CD14-positive monocyte (primary cell): ENCODE measurements around the gene ZDHHC13. TPM values are rescaled to one million over a fixed set of nuclear protein-coding genes. Genes with fewer than 3 reads are reported as not detected.

Experiments used
- DNase-seq, 3 donors: peaks; one replicate each; pipeline ENCODE4 v3.0.0-alpha.2; 2011 to 2022
- H2AFZ ChIP-seq: 2 replicates; pipeline ENCODE4 v1.6.0; 2012; ENCODE audit warnings: mild to moderate bottlenecking, low read depth, low read length, inconsistent platforms; ENCODE audit not compliant: insufficient read depth, poor library complexity, severe bottlenecking
- H3K27ac ChIP-seq, 2 donors: 1 replicate in 1 of 2; 2 replicates in 1 of 2; pipeline ENCODE4 v1.5.1; 2012 to 2013; ENCODE audit warnings: low read length in 2 of 2, control low read depth in 1 of 2, inconsistent platforms in 1 of 2, low read depth in 1 of 2, mild to moderate bottlenecking in 1 of 2
- H3K27me3 ChIP-seq, 2 donors: one replicate each; pipeline versions ENCODE4 v1.6.0 to v1.6.1; 2011 to 2013; ENCODE audit warnings: low read length in 2 of 2; ENCODE audit not compliant: control insufficient read depth in 2 of 2, insufficient read depth in 2 of 2
- H3K36me3 ChIP-seq, 2 donors: replicated peaks in 1 of 2; 1 replicate in 1 of 2; 2 replicates in 1 of 2; pipeline versions ENCODE4 v1.5.1 to v1.6.1; 2012 to 2013; ENCODE audit warnings: low read length in 2 of 2, control low read depth in 1 of 2, inconsistent platforms in 1 of 2, mild to moderate bottlenecking in 1 of 2; ENCODE audit not compliant: insufficient read depth in 2 of 2, control insufficient read depth in 1 of 2
- H3K4me1 ChIP-seq, 2 donors: 1 replicate in 1 of 2; 2 replicates in 1 of 2; pipeline versions ENCODE4 v1.5.1 to v1.6.1; 2012 to 2013; ENCODE audit warnings: low read length in 2 of 2, control low read depth in 1 of 2, inconsistent platforms in 1 of 2, mild to moderate bottlenecking in 1 of 2, moderate library complexity in 1 of 2; ENCODE audit not compliant: insufficient read depth in 2 of 2, control insufficient read depth in 1 of 2
- H3K4me2 ChIP-seq: replicated peaks from 2 replicates; pipeline ENCODE3; 2012; ENCODE audit warnings: low read length, moderate library complexity, mild to moderate bottlenecking; ENCODE audit not compliant: poor library complexity, severe bottlenecking; ENCODE audit errors: extremely low read depth
- H3K4me3 ChIP-seq, 3 experiments: fragments of 200-600 bp in 1 of 3; sonication (generic) in 1 of 3; replicated peaks in 1 of 3; 1 replicate in 2 of 3; 2 replicates in 1 of 3; pipeline ENCODE4 v1.5.1; 2011 to 2013; ENCODE audit warnings: low read length in 3 of 3, mild to moderate bottlenecking in 3 of 3, control low read depth in 2 of 3, low read depth in 2 of 3, inconsistent platforms in 1 of 3, moderate library complexity in 1 of 3
- H3K79me2 ChIP-seq: 2 replicates; pipeline ENCODE4 v1.6.0; 2012; ENCODE audit warnings: mild to moderate bottlenecking, control low read depth, inconsistent platforms, low read length, moderate library complexity; ENCODE audit not compliant: insufficient read depth
- H3K9ac ChIP-seq: 2 replicates; pipeline ENCODE4 v1.6.0; 2017; ENCODE audit warnings: low read length, mild to moderate bottlenecking; ENCODE audit not compliant: insufficient read depth, poor library complexity, severe bottlenecking
- H3K9me3 ChIP-seq, 2 donors: replicated peaks in 1 of 2; 1 replicate in 1 of 2; 2 replicates in 1 of 2; pipeline versions ENCODE4 v1.5.1 to v1.6.1; 2012 to 2013; ENCODE audit warnings: low read length in 2 of 2, control low read depth in 1 of 2; ENCODE audit not compliant: control insufficient read depth in 1 of 2, insufficient read depth in 1 of 2
- H4K20me1 ChIP-seq: 2 replicates; pipeline ENCODE4 v1.6.0; 2012; ENCODE audit warnings: mild to moderate bottlenecking, low read length, control low read depth, moderate library complexity; ENCODE audit not compliant: insufficient read depth
- H3K27ac Mint-ChIP-seq, 7 donors: one replicate each; pipeline ENCODE4 v1.8.0; 2020; ENCODE audit warnings: mild to moderate bottlenecking in 7 of 7, mixed read lengths in 7 of 7, moderate library complexity in 6 of 7, inconsistent platforms in 2 of 7
- H3K27me3 Mint-ChIP-seq, 3 donors: one replicate each; pipeline ENCODE4 v1.8.0; 2021 to 2022; ENCODE audit warnings: low read depth in 3 of 3, mild to moderate bottlenecking in 3 of 3, mixed read lengths in 3 of 3, moderate library complexity in 3 of 3, inconsistent platforms in 1 of 3
- H3K36me3 Mint-ChIP-seq, 2 donors: one replicate each; pipeline ENCODE4 v1.8.0; 2020; ENCODE audit warnings: mixed read lengths in 2 of 2, inconsistent platforms in 1 of 2, mild to moderate bottlenecking in 1 of 2
- H3K4me1 Mint-ChIP-seq: one replicate; pipeline ENCODE4 v1.8.0; 2020; ENCODE audit warnings: mild to moderate bottlenecking, mixed read lengths
- H3K4me3 Mint-ChIP-seq, 2 donors: one replicate each; pipeline ENCODE4 v1.8.0; 2020; ENCODE audit warnings: mild to moderate bottlenecking in 2 of 2, mixed read lengths in 2 of 2, moderate library complexity in 1 of 2
- H3K9me3 Mint-ChIP-seq, 7 donors: one replicate each; pipeline ENCODE4 v1.8.0; 2020 to 2022; ENCODE audit warnings: mixed read lengths in 7 of 7, mild to moderate bottlenecking in 6 of 7, moderate library complexity in 6 of 7, inconsistent platforms in 2 of 7
- CTCF ChIP-seq: fragments of 200-600 bp; IDR thresholded peaks from one replicate; pipeline ENCODE4 v1.8.0; 2022; ENCODE audit warnings: antibody characterized with exemption, mild to moderate bottlenecking
- WGBS: methylation state at CpG from one replicate; pipeline ENCODE4 v1.1.5; 2013; ENCODE audit warnings: missing lambda C conversion rate; ENCODE audit not compliant: insufficient coverage; 5-methylcytosine and 5-hydroxymethylcytosine counted together
- intact Hi-C, 2 donors: fragments of 100-400 bp; cut with micrococcal nuclease; formaldehyde crosslinking; loops; one replicate each; pipeline versions ENCODE4 v1.15.0 to v1.15.1; 2023
- polyA plus RNA-seq, 3 donors: library from polyadenylated mRNA; depleted of rRNA in 1 of 3; unstranded in 2 of 3; stranded (reverse) in 1 of 3; fragments of 300-500 nt in 2 of 3; fragments of >200 nt in 1 of 3; fragmentation: Illumina TruSeq in 2 of 3; gene quantifications; 1 replicate in 2 of 3; 2 replicates in 1 of 3; pipeline ENCODE4 v1.2.3, GENCODE V29; 2012 to 2021

ZDHHC13 gene
- polyA plus RNA-seq, 3 donors = 5.6 to 7.5 (median 5.6) TPM

GRCh38 chr11:19088791-19089190, 28.2 kb upstream of the ZDHHC13 start:
- Mint-ChIP-seq H3K4me1 (no peaks in the 10 kb centered on the region), H3K36me3 (no peaks in the 10 kb centered on the region), H3K4me3 (no peak overlapping the region), H3K9me3 (peaks cover 0 to 5% (median 0%) of the 10 kb centered on the region in 7 donors), H3K27ac (no peak overlapping the region), H3K27me3 (peaks cover 0 to 3% (median 2%) of the 10 kb centered on the region in 3 donors)
- H3K27me3 ChIP-seq = no peaks in the 10 kb centered on the region
- no peak for TF ChIP-seq CTCF
- no peak overlapping the region for H3K4me2 ChIP-seq
- DNase-seq = no peak
- 89% methylated on average over 2 of the region's 4 CpGs for WGBS
- H2AFZ ChIP-seq = no peak overlapping the region
- no peaks in the 10 kb centered on the region for H3K79me2 ChIP-seq
- intact Hi-C loops = no loop called here
- H3K4me3 ChIP-seq = no peak overlapping the region
- no peaks in the 10 kb centered on the region for H3K4me1 ChIP-seq
- no peak overlapping the region for H3K27ac ChIP-seq
- H3K9ac ChIP-seq = no peak overlapping the region
- H3K36me3 ChIP-seq = no peaks in the 10 kb centered on the region
- no peaks in the 10 kb centered on the region for H3K9me3 ChIP-seq
- no peaks in the 10 kb centered on the region for H4K20me1 ChIP-seq

GRCh38 chr11:19089421-19089820, 27.5 kb upstream of the ZDHHC13 start:
- intact Hi-C loops = no loop called here
- Histone ChIP-seq H3K4me2 (no peak overlapping the region), H3K36me3 (no peaks in the 10 kb centered on the region), H3K27me3 (no peaks in the 10 kb centered on the region), H3K4me3 (no peak overlapping the region), H3K4me1 (no peaks in the 10 kb centered on the region), H4K20me1 (no peaks in the 10 kb centered on the region), H3K9ac (no peak overlapping the region), H3K79me2 (no peaks in the 10 kb centered on the region), H3K27ac (no peak overlapping the region), H3K9me3 (no peaks in the 10 kb centered on the region), H2AFZ (no peak overlapping the region)
- TF ChIP-seq CTCF = no peak
- no peaks in the 10 kb centered on the region for H3K4me1 Mint-ChIP-seq
- WGBS = 100% methylated on average over 1 of the region's 5 CpGs
- H3K9me3 Mint-ChIP-seq = peaks cover 0 to 5% (median 0%) of the 10 kb centered on the region in 7 donors
- H3K36me3 Mint-ChIP-seq = no peaks in the 10 kb centered on the region
- H3K27me3 Mint-ChIP-seq = peaks cover 0 to 3% (median 2%) of the 10 kb centered on the region in 3 donors
- H3K27ac Mint-ChIP-seq = no peak overlapping the region
- DNase-seq = no peak
- no peak overlapping the region for H3K4me3 Mint-ChIP-seq
